Activated CD4-positive, alpha-beta T cell treated with anti-CD3 and anti-CD28 coated beads, Interleukin-2, amount 10 ng/mL, durations not matched to agents 24 days and 14 days (primary cell): ENCODE results near the gene ERP44. TPM values are rescaled to one million over a fixed set of nuclear protein-coding genes. Genes with fewer than 3 reads are reported as not detected.
"Not testable (repeated sequence)": the region's sequence is repeated elsewhere in the genome, so short reads cannot be mapped to it uniquely, and the experiment has no call there.

Source experiments
- DNase-seq: peaks from one replicate; pipeline ENCODE4 v3.0.0; 2022
- H3K27ac Mint-ChIP-seq: one replicate; pipeline ENCODE4 v1.8.0; 2022; ENCODE audit warnings: mild to moderate bottlenecking, mixed read lengths
- H3K27me3 Mint-ChIP-seq: one replicate; pipeline ENCODE4 v1.8.0; 2022; ENCODE audit warnings: mixed read lengths
- H3K36me3 Mint-ChIP-seq: one replicate; pipeline ENCODE4 v1.8.0; 2022; ENCODE audit warnings: low read depth, mild to moderate bottlenecking, mixed read lengths
- H3K4me1 Mint-ChIP-seq: one replicate; pipeline ENCODE4 v1.8.0; 2021; ENCODE audit warnings: mixed read lengths
- H3K4me3 Mint-ChIP-seq: one replicate; pipeline ENCODE4 v1.8.0; 2022; ENCODE audit warnings: mild to moderate bottlenecking, moderate library complexity, mixed read lengths
- H3K9me3 Mint-ChIP-seq: one replicate; pipeline ENCODE4 v1.8.0; 2021; ENCODE audit warnings: mixed read lengths
- intact Hi-C: fragments of 100-400 bp; cut with micrococcal nuclease; formaldehyde crosslinking; loops from one replicate; pipeline ENCODE4 v1.15.1; 2023
- total RNA-seq: library from RNA; stranded (reverse); gene quantifications from 2 replicates; pipeline ENCODE4 v1.2.3, GENCODE V29; 2022

Gene ERP44
- total RNA-seq, 1 donor from 2014 or later: 16.4 TPM

- peaks cover 3% of the 10 kb centered on the region for H3K36me3 Mint-ChIP-seq
- H3K9me3 Mint-ChIP-seq: no peaks in the 10 kb centered on the region
- no peak overlapping the region for H3K27ac Mint-ChIP-seq
- peaks cover 10% of the 10 kb centered on the region for H3K4me1 Mint-ChIP-seq
- H3K4me3 Mint-ChIP-seq: no peak overlapping the region
- DNase-seq: no peak
- intact Hi-C loops: no loop called here
- no peaks in the 10 kb centered on the region for H3K27me3 Mint-ChIP-seq
Observed at GRCh38 chr9:100070104-100071041, 28.4 kb downstream of the ERP44 start.

DNA sequence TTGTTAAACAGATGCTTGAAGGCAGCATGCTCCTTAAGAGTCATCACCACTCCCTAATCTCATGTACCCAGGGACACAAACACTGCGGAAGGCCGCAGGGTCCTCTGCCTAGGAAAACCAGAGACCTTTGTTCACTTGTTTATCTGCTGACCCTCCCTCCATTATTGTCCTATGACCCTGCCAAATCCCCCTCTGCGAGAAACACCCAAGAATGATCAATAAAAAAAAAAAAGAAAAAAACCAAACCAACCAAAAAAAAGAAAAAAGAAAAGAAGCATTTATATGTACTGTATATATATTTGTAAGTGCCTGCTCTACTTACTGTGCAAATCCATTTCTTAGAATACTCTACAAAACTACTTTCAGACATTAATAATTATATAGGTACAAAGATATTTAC is 29.7 kb downstream of the ERP44 start:
- H3K27me3 Mint-ChIP-seq, H3K9me3 Mint-ChIP-seq, H3K27ac Mint-ChIP-seq, H3K4me1 Mint-ChIP-seq, H3K36me3 Mint-ChIP-seq, DNase-seq, H3K4me3 Mint-ChIP-seq, intact Hi-C loops: not testable (repeated sequence)

- H3K27me3 Mint-ChIP-seq, H3K4me1 Mint-ChIP-seq, intact Hi-C loops, H3K27ac Mint-ChIP-seq, H3K4me3 Mint-ChIP-seq, DNase-seq, H3K36me3 Mint-ChIP-seq, H3K9me3 Mint-ChIP-seq: not testable (repeated sequence)
Observed at GRCh38 chr9:100067990-100068389, 30.8 kb downstream of the ERP44 start.

- Mint-ChIP-seq H3K27me3 (no peaks in the 10 kb centered on the region), H3K36me3 (no peaks in the 10 kb centered on the region), H3K9me3 (no peaks in the 10 kb centered on the region), H3K27ac (no peak overlapping the region), H3K4me1 (peaks cover 7% of the 10 kb centered on the region), H3K4me3 (no peak overlapping the region)
- intact Hi-C loops: no loop called here
- no peak for DNase-seq
Observed at GRCh38 chr9:100066539-100066938, 32.3 kb downstream of the ERP44 start.

DNA sequence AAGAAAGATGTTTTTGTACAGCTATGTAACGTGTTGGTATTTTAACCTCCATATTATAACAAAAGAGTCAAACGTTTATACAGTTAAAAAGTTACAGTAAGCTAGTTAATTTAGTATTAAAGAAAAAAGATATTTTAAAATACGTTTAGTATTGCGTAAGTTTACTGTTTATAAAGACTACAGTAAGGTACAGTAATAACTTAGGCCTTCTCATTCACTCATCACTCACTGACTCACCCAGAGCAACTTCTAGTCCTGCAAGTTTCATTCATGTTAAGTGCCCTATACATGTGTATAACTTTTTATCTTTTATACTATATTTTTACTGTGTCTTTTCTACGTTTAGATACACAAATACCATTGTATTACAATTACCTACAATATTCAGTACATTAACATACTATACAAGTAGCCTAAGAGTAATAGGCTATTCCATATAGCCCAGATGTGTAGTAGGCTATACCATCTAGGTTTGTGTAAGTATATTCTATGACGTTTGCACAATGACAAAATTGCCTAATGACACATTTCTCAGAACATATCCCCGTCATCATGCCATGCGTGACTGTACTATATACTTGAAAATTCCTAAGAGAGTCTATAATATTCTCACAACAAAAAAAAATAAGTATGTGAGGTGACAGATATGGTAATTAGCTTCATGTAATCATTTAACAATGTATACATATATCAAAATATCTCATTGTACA is 33.8 kb downstream of the ERP44 start:
- no peaks in the 10 kb centered on the region for H3K27me3 Mint-ChIP-seq
- DNase-seq: no peak
- H3K4me3 Mint-ChIP-seq: no peak overlapping the region
- peaks cover 3% of the 10 kb centered on the region for H3K4me1 Mint-ChIP-seq
- no peak overlapping the region for H3K27ac Mint-ChIP-seq
- H3K9me3 Mint-ChIP-seq: no peaks in the 10 kb centered on the region
- H3K36me3 Mint-ChIP-seq: no peaks in the 10 kb centered on the region
- intact Hi-C loops: no loop called here

DNA sequence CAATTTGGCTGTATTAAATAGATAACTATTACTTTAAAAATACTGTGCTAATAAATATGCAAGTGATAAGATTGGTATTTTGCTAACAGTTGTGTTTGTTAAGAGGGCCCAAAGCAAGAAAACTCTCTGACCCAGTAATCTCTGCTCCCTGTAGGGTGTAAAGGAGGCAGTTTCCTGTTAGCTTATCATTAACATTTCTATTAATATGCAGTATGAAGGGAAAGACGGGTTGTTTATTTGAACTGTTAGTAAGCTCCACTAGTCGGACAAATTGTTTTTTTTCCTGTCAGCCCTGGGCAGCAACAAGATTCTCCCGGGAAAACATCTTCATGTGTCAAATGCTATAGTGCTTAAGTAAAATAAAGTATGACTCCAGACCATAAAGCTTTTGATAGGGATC is 35.6 kb downstream of the ERP44 start:
- Mint-ChIP-seq H3K27ac (no peak overlapping the region), H3K36me3 (peaks cover 9% of the 10 kb centered on the region), H3K4me1 (peaks cover 4% of the 10 kb centered on the region), H3K4me3 (no peak overlapping the region), H3K27me3 (no peaks in the 10 kb centered on the region), H3K9me3 (no peaks in the 10 kb centered on the region)
- intact Hi-C loops: no loop called here
- DNase-seq: no peak

GRCh38 chr9:100062683-100063082 is 36.1 kb downstream of the ERP44 start:
- intact Hi-C loops, H3K4me3 Mint-ChIP-seq, H3K27ac Mint-ChIP-seq, H3K9me3 Mint-ChIP-seq, H3K4me1 Mint-ChIP-seq, H3K27me3 Mint-ChIP-seq, H3K36me3 Mint-ChIP-seq, DNase-seq: not testable (repeated sequence)

GRCh38 chr9:100058699-100059579 is 39.9 kb downstream of the ERP44 start:
- peaks cover 1% of the 10 kb centered on the region for H3K4me1 Mint-ChIP-seq
- DNase-seq: no peak
- H3K36me3 Mint-ChIP-seq: peaks cover 18% of the 10 kb centered on the region
- H3K9me3 Mint-ChIP-seq: no peaks in the 10 kb centered on the region
- intact Hi-C loops: no loop called here
- no peak overlapping the region for H3K27ac Mint-ChIP-seq
- no peaks in the 10 kb centered on the region for H3K27me3 Mint-ChIP-seq
- no peak overlapping the region for H3K4me3 Mint-ChIP-seq

- Mint-ChIP-seq H3K36me3 (peaks cover 18% of the 10 kb centered on the region), H3K4me3 (no peak overlapping the region), H3K9me3 (no peaks in the 10 kb centered on the region), H3K4me1 (peaks cover 1% of the 10 kb centered on the region), H3K27ac (no peak overlapping the region), H3K27me3 (no peaks in the 10 kb centered on the region)
- DNase-seq: no peak
- intact Hi-C loops: no loop called here
Observed at GRCh38 chr9:100057624-100058023, 41.2 kb downstream of the ERP44 start.

DNA sequence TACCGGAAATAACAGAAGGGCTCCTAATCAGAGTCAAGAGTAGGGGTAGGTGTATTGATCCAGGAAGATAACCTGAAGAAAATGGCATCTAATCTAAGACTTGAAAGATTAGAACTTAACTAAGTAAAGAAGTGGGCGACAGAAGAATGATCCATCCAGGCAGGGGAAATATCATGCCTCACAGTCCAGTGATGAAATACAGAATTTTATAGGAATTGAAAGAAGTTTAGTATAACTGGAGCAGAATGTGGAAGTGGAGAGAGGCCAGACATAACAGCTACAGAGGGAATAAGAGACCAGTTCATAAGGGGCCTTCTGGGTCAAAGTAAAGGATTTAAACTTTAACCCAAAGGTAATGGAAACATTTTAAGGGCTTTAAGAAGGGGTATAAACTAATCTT is 42.2 kb downstream of the ERP44 start:
- intact Hi-C loops: no loop called here
- H3K27ac Mint-ChIP-seq: no peak overlapping the region

GRCh38 chr9:100052375-100052774 is 46.4 kb downstream of the ERP44 start:
- H3K27me3 Mint-ChIP-seq: no peaks in the 10 kb centered on the region
- peaks cover 27% of the 10 kb centered on the region for H3K36me3 Mint-ChIP-seq
- H3K9me3 Mint-ChIP-seq: no peaks in the 10 kb centered on the region
- no peak overlapping the region for H3K27ac Mint-ChIP-seq
- no peak for DNase-seq
- H3K4me1 Mint-ChIP-seq: no peaks in the 10 kb centered on the region
- intact Hi-C loops: no loop called here
- H3K4me3 Mint-ChIP-seq: no peak overlapping the region

More for the DNA sequence above, 42.2 kb downstream of the ERP44 start:
- Mint-ChIP-seq H3K9me3 (no peaks in the 10 kb centered on the region), H3K4me1 (peaks cover 1% of the 10 kb centered on the region), H3K27me3 (no peaks in the 10 kb centered on the region), H3K36me3 (peaks cover 22% of the 10 kb centered on the region), H3K4me3 (no peak overlapping the region)
- no peak for DNase-seq

GRCh38 chr9:100049551-100049950 is 49.2 kb downstream of the ERP44 start:
- H3K4me1 Mint-ChIP-seq: no peaks in the 10 kb centered on the region
- no peak for DNase-seq
- no peaks in the 10 kb centered on the region for H3K9me3 Mint-ChIP-seq
- H3K36me3 Mint-ChIP-seq: peaks cover 38% of the 10 kb centered on the region
- no peak overlapping the region for H3K27ac Mint-ChIP-seq
- H3K27me3 Mint-ChIP-seq: no peaks in the 10 kb centered on the region
- intact Hi-C loops: no loop called here
- H3K4me3 Mint-ChIP-seq: no peak overlapping the region

- no peak for DNase-seq
- Mint-ChIP-seq H3K27ac (no peak overlapping the region), H3K9me3 (peaks cover 23% of the 10 kb centered on the region), H3K36me3 (peaks cover 63% of the 10 kb centered on the region), H3K4me3 (no peak overlapping the region), H3K27me3 (no peaks in the 10 kb centered on the region), H3K4me1 (peaks cover 19% of the 10 kb centered on the region)
- intact Hi-C loops: no loop called here
Observed at GRCh38 chr9:100038472-100038871, 60.3 kb downstream of the ERP44 start.
